Fibroblast of skin of scalp (primary cell): ENCODE data around the gene WWTR1. TPM values are rescaled to one million over a fixed set of nuclear protein-coding genes. Genes with fewer than 3 reads are reported as not detected.

Experiments used
- DNase-seq: peaks from one replicate; pipeline ENCODE4 v3.0.0-alpha.2; 2013
- polyA plus RNA-seq, 2 experiments: library from polyadenylated mRNA; unstranded; fragments of 120-200 nt; gene quantifications; one replicate each; pipeline ENCODE4 v1.2.1, GENCODE V29; 2013; ENCODE audit not compliant: insufficient read length in 2 of 2

Gene WWTR1
- polyA plus RNA-seq (2013, experiment 1 of 2; ENCODE audit: insufficient read length): 56.7 TPM
- polyA plus RNA-seq (2013, experiment 2 of 2; ENCODE audit: insufficient read length): 55.8 TPM

DNA sequence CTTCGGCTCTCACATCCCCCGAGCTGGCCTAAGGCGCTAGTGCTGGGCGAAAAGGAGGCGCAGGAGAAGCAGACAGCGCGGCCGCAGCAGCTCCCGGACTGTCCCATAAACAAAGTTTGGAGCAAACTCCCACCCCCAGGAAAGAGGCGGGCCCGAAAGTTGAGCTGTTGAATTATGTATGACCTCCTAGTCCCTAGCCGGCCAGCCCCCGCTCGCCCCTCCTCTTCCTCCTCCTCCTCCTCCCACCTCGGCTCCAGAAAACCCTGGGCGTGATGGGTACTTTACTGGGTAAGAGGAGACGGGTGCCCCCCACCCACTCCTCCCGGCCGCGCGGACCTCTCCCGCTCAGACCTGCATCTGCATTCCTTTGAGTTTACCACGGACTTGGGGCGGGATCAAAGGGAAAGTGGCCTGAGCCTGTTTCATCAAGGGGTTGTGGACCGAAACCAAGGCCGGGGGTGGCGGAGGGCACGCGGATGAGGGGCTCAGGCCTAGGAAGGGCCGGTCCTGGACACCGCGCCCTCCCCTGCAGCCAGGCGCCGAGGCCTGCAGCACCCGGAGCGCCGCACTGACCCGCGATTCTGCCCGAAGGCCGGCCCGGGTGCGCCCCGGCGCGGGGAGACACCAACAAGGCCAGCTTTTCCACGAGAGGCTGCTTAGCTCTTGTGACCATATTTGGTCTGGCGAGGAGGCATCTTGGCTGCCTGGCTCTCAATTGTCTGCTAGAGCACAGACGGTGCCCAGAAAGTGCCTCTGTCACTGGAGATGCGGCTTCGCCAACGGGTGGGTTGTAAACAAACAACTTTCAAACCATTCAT, at the start of gene WWTR1:
TSS of gene WWTR1 (minus strand) at position 100 of the 818 bp plus-strand sequence. CDS start 719 bp downstream, outside the sequence.
- DNase-seq: peak; percentile 97

DNA sequence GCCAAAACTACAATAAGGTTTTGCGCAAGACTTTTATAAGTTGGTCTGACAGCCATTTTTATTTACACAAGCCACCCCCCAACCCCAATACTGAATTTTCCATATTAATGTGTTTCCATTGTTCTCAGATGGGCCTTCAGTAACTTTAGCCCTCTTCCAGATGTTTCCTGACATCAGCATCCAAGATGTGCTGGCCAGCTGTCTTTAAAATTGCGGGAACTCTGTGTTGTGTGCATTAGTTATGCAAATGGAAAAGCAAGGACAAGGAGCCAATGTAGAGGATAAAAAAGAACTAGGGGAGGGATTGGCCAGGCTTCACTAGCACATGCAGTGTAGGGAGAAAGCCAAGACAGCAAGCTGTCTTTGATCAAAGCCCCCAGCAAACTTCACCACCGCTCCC, 49.1 kb upstream of the WWTR1 start:
- DNase-seq: no peak

DNA sequence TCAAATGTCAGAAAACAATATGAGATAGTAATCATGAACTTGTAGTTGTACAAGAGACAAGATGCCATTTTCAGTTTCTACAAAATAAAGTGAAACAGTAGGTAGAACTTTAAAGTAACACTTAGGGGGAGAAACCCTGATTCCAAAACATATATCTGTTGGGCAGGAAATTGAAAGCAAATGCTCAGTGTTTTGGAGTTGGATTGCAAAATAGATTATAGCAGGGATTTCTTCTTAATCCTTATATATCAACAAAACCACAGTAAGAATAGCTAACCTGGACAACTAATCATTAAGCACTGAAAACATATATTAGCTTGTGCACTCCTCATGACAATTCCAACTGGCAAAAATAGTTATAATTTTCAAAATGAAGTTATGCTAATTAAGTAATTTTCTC, 47.6 kb upstream of the WWTR1 start:
- DNase-seq: no peak

GRCh38 chr3:149703466-149703865, 45.6 kb upstream of the WWTR1 start:
- peak; percentile 48 for DNase-seq

GRCh38 chr3:149702691-149703441, 45.0 kb upstream of the WWTR1 start:
- DNase-seq: peak; percentile 83

DNA sequence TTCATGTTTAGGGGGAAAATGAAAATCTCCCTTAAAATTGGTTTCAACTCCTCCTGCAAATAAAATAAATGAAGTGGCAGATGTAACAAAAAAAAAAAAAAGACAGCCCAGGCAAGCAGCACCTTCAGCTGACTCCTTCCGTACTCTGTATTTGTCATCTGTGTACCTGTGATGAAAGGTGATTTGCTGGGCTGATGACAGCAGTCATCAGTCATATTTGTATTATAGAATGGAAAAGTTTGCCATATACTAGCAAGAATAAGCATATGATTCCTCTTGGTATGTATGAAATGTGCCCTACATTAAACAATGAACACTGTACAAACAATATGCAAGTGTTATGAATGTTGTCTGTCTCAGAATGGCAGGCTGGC, 44.1 kb upstream of the WWTR1 start:
- DNase-seq: peak; percentile 27

DNA sequence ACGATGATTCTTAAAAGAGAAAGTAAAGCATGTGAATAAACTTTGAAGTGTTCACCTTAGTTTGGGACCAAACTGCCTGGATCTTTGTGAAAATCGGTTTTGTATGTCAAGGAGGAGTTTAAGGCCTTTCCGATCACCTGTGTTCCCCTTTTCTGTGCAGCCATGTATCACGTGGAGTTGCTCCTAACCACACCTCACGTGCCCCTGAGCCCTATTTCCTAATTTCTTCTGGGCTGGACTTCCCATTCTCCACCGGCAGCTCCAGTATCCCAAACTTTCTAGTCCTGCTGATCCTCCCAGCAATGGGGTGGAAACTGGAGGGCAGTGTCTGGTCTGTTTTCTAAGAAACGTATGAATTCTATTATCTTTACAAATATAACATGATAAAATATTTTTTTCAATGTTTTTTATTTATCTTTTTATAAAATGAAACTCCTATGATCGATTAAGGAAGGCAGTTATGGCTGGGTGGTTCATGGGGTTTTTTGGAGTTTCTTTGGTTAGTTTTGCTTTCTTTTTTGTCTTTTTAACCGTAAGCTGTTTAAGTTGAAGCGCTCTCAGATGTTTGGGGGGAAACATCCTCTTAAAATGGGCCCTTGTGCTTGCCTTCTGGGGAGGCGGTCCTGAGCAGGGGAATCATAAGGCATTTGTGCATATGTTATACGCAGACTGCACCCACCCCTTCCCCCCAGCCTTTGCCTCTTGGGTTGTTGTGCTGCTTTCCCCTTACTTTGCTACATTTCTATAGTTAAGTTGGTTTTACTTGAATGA, 43.6 kb upstream of the WWTR1 start:
- peak; percentile 18 for DNase-seq

DNA sequence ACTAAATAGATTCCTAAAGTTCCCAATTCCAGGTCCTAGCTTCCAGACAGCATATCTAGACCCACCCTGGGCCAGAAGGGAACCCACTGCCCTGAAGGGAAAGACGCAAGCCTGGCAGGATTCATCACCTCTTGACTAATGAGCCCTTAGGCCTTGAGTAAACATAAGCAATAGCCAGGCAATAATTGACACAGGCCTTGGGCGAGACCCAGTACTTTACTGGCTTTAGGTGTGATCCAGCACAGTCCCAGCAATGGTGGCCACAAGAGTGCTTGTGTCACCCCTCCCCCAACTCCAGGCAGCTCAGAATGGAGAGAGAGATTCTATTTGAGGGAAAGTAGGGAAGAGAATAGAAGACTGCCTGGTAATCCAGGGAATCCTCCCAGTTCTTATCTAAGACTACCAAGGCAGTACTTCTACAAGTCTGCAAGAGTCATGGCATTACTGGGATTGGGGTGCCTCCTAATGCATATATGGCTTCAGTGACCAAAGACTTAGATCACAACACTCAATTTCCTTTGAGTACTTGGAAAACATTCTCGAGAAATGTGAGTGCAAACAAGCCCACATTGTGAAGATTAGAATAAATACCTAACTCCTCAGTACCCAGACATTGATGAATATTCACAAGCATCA, 30.4 kb upstream of the WWTR1 start:
- DNase-seq: no peak

GRCh38 chr3:149686996-149687395, 29.2 kb upstream of the WWTR1 start:
- DNase-seq: no peak

DNA sequence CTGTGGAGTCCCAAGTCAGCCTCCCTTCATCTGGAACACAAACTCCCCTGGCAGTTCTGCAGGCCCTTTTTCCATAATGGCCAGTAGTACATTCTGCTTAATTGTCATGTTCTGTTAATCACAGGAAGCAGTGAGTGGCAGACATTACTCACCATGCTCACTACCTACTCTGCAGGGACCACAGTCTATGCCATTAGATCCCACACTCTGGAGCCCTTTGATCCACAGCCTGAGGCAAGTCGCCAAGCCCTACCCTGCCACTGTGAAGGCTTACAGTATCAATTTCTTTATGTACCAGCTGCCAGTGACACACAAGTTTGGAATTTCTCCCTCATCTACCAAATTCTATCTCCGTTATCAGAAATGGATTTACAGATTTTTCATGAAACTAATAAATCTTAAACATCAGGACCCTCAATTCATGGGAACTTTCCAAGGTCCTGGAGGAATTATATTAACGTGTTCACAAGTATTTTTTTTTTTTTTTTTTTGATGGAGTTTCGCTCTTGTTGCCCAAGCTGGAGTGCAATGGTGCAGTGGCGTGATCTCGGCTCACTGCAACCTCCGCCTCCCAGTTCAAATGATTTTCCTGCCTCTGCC, 20.6 kb upstream of the WWTR1 start:
- no peak for DNase-seq

DNA sequence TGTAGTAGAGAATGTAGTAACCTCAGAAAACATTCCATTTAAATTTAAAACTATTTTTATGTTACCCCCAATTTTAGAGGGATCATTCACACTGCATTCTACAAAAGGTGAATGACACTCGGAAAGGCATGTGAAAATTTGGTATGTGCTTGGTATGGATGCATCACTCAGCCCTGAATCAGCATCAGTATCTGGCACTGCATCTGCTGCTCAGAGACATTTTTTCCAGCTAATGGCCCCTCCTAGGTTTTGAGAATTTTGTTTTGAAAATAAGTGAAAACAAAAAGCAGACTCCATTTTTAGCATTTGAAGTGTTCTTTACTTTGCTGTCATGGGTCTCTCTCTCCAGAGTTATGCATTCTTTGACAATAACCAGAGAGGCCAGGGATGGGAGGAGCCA, 15.6 kb upstream of the WWTR1 start:
- peak; percentile 49 for DNase-seq

GRCh38 chr3:149670742-149671492, 13.1 kb upstream of the WWTR1 start:
- DNase-seq: no peak

DNA sequence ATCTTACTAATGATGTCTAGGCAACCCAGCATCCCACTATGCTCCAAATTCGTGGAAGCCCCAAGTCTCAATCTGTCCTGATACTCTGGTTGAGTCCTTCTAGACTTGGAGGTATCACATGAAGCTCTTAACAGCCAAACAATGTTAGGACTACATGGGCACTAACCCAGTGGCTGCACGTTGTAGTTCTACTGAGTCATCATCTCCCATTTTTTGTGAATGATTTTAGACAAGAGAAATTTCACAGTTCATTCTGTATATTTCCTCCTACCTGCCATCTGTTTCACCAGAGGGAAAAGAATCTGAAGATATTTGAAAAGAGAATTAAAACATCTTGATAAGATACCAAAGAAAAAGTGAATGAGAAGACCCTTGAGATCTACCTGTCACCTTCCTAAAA, 9.8 kb upstream of the WWTR1 start:
- DNase-seq: no peak

GRCh38 chr3:149663966-149664365, 6.1 kb upstream of the WWTR1 start:
- DNase-seq: no peak

GRCh38 chr3:149662240-149662887, 4.5 kb upstream of the WWTR1 start:
- DNase-seq: no peak

GRCh38 chr3:149660462-149660861, 2.6 kb upstream of the WWTR1 start:
- no peak for DNase-seq

GRCh38 chr3:149658744-149659497, 1.1 kb upstream of the WWTR1 start:
- peak; percentile 82 for DNase-seq

DNA sequence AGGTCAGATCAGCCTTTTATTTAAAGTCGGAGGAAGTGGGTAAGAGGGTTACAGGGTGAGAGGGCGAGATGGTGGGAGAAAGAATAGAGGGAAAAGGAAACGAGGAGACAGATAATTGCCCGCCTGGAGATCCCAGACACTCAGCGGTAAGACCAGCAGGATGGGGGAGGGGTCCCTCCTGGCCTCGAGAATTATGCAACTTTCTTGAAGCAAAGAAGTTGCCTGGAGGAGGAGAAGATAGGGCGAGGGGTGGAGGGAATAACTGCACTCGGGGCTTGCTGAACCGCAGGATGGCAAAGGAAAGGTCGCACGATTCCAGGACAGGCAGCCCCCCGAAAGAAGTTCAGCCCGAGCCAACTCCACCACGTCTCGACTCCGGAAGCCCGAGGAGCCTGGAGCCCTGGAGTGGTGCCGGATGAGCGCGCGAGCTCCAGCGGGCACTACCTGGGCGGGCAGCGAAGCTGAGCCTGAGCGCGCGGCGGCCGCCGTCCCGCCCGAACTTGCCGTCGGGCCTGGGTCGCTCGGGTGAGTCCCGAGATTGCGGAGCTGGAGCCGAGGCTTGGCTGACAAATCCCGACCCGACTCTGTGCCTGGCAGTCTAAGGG, 402 bp downstream of the WWTR1 start:
- peak; percentile 65 for DNase-seq

- peak; percentile 27 for DNase-seq
Observed at GRCh38 chr3:149655826-149656574, 1.8 kb downstream of the WWTR1 start.
